ENCODE measurements around the gene FNDC11. TPM values are rescaled to one million over a fixed set of nuclear protein-coding genes. Genes with fewer than 3 reads are reported as not detected.
A peak's percentile ranks its signal among the peaks of the same experiment; 100 is the strongest.
"Not testable (repeated sequence)": the region's sequence is repeated elsewhere in the genome, so short reads cannot be mapped to it uniquely, and the experiment has no call there.

Gene FNDC11
- total RNA-seq, 3 donors from 2014 or later (not counting 1 experiment from before 2014, with no cell fraction given): 0.19 to 0.75 (median 0.25) TPM

GRCh38 chr20:63570281-63571086 lies 16.5 kb downstream of the FNDC11 start:
- Histone ChIP-seq H3K4me3 (ENCODE audit: low read length) (no peak overlapping the region), H3K27me3 (ENCODE audit: control insufficient read depth, insufficient read depth, low read length) (no peaks in the 10 kb centered on the region), H3K27ac (ENCODE audit: low read length) (no peak overlapping the region), H3K4me1 (ENCODE audit: control insufficient read depth, insufficient read depth, low read length) (peaks cover 59% of the 10 kb centered on the region), H3K9me3 (ENCODE audit: control insufficient read depth, insufficient read depth, low read length) (no peaks in the 10 kb centered on the region), H3K36me3 (ENCODE audit: control insufficient read depth, insufficient read depth, low read length) (peaks cover 8% of the 10 kb centered on the region)
- H3K36me3 Mint-ChIP-seq: no peaks in the 10 kb centered on the region
- peaks cover 20 to 30% of the 10 kb centered on the region in 2 donors for H3K4me1 Mint-ChIP-seq
- intact Hi-C loops (cut with micrococcal nuclease): no loop called here
- 97% methylated on average over 28 of the region's 28 CpGs for WGBS (ENCODE audit: insufficient coverage)
- DNase-seq (no peak), ATAC-seq (no peak)
- peak overlapping the region; percentile 50 for H3K4me3 Mint-ChIP-seq
- no peak overlapping the region for H3K27ac Mint-ChIP-seq
- H3K27me3 Mint-ChIP-seq (ENCODE audit: low read depth in 2 of 2): no peaks in the 10 kb centered on the region
- no peak for TF ChIP-seq CTCF (IDR thresholded peaks at IDR 0.05)
- H3K9me3 Mint-ChIP-seq: no peaks in the 10 kb centered on the region

- intact Hi-C loops (cut with micrococcal nuclease); DNase-seq: not testable (repeated sequence)
- peaks cover 59% of the 10 kb centered on the region for H3K4me1 ChIP-seq (ENCODE audit: control insufficient read depth, insufficient read depth, low read length)
Observed at GRCh38 chr20:63571087-63571478, 17.1 kb downstream of the FNDC11 start.

DNA sequence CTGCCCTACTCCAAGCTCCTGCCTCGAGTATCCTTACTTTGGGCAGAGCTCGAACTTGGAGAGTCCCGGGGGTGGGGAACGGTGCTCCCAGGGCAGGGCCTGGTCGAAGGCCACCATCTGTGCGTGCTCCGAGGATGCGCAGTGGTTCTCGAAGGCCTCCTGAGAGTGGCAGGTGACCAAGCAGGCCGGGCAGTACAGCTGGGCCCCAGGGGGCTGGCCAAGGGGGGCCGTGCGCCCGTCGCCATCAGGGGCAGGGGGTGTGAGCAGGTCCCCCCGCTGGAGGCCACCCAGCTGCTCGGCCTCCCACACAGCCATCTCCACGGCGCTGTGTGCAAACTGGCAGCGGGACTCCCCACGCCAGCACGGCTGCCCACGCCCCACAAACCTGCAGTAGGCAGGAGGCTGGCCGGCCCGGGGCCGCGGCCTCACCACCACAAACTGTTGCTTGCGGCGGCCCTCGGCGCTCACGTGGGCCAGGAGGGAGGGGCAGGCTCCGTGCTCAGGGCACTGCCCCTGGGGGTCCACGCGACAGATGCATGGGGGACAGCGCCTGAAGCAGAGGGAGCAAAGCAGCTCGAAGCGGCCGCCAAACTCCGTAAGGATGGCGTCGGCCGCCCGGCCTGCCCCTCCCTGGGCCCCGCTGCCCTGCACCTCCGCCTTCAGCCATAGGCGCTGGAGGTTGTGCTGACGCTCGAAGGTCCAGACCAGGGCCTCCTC lies 18.3 kb downstream of the FNDC11 start:
- DNase-seq (no peak), ATAC-seq (no peak)
- Mint-ChIP-seq H3K9me3 (no peaks in the 10 kb centered on the region), H3K4me1 (peaks cover 16 to 25% of the 10 kb centered on the region in 2 donors), H3K36me3 (no peaks in the 10 kb centered on the region), H3K27ac (no peak overlapping the region), H3K4me3 (no peak overlapping the region), H3K27me3 (ENCODE audit: low read depth in 2 of 2) (peaks cover 0 to 2% of the 10 kb centered on the region in 2 donors)
- peaks cover 8% of the 10 kb centered on the region for H3K36me3 ChIP-seq (ENCODE audit: control insufficient read depth, insufficient read depth, low read length)
- intact Hi-C loops (cut with micrococcal nuclease): no loop called here
- no peak overlapping the region for H3K27ac ChIP-seq (ENCODE audit: low read length)
- H3K4me3 ChIP-seq (ENCODE audit: low read length): no peak overlapping the region
- peaks cover 49% of the 10 kb centered on the region for H3K4me1 ChIP-seq (ENCODE audit: control insufficient read depth, insufficient read depth, low read length)
- H3K27me3 ChIP-seq (ENCODE audit: control insufficient read depth, insufficient read depth, low read length): no peaks in the 10 kb centered on the region
- H3K9me3 ChIP-seq (ENCODE audit: control insufficient read depth, insufficient read depth, low read length): no peaks in the 10 kb centered on the region
- 94% methylated on average over 48 of the region's 48 CpGs for WGBS (ENCODE audit: insufficient coverage)
- no peak for TF ChIP-seq CTCF (IDR thresholded peaks at IDR 0.05)

More at GRCh38 chr20:63571087-63571478, 17.1 kb downstream of the FNDC11 start:
- not testable (repeated sequence) for H3K27ac Mint-ChIP-seq; H3K9me3 ChIP-seq (ENCODE audit: control insufficient read depth, insufficient read depth, low read length); H3K36me3 ChIP-seq (ENCODE audit: control insufficient read depth, insufficient read depth, low read length); H3K27me3 ChIP-seq (ENCODE audit: control insufficient read depth, insufficient read depth, low read length); H3K27ac ChIP-seq (ENCODE audit: low read length); H3K36me3 Mint-ChIP-seq; ATAC-seq; H3K27me3 Mint-ChIP-seq (ENCODE audit: low read depth in 2 of 2); H3K9me3 Mint-ChIP-seq; H3K4me3 ChIP-seq (ENCODE audit: low read length); H3K4me3 Mint-ChIP-seq
- H3K4me1 Mint-ChIP-seq: peaks cover 20 to 30% of the 10 kb centered on the region in 2 donors
- 100% methylated on average over 2 of the region's 11 CpGs for WGBS (ENCODE audit: insufficient coverage)
